Measurements from ENCODE around the gene ARTN.
A peak's percentile ranks its signal among the peaks of the same experiment; 100 is the strongest.

ARTN gene

DNA sequence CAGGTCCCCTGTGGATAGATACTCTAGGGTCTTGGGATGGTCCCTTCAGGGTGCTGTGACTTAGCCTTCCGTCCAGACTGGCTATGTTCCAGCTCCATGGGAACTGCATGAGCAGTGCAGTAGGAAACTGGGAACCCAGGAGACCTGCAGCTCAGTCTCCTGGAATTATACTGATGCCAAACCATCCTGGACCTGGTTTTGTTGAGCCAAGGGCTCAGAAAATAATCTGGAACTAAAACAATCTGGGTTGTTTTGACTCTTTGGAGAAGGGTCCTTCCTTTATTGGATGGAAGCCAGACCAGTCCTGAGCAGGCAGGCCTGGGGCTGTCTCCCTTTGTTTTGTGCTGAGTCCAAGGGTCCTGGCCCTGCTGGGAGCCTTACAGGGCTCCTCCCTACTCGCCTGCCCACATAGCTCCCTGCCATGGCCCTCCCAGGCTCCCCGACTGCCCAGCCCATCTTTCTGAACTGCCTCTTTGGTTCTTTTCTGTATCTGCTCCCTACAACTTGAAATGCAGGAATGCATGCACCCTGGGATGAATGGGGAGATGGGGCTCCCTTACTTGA, 14.4 kb downstream of the ARTN start:
- DNase-seq: no peak

DNA sequence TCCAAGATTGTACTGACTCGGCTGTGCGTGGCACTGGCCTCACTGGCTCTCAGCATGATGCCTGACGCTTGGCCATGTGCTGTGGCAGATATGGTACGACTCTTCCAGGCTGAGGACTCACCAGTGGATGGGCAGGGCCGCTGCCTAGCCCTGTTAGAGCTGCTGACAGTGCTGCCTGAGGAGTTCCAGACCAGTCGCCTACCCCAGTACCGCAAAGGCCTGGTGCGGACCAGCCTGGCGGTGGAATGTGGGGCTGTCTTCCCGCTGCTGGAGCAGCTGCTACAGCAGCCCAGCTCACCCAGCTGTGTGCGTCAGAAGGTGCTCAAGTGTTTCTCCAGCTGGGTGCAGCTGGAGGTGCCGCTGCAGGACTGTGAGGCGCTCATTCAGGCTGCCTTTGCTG, 16.1 kb downstream of the ARTN start:
- no peak for DNase-seq

- DNase-seq: no peak
Observed at GRCh38 chr1:43951021-43951985, 17.7 kb downstream of the ARTN start.

DNA sequence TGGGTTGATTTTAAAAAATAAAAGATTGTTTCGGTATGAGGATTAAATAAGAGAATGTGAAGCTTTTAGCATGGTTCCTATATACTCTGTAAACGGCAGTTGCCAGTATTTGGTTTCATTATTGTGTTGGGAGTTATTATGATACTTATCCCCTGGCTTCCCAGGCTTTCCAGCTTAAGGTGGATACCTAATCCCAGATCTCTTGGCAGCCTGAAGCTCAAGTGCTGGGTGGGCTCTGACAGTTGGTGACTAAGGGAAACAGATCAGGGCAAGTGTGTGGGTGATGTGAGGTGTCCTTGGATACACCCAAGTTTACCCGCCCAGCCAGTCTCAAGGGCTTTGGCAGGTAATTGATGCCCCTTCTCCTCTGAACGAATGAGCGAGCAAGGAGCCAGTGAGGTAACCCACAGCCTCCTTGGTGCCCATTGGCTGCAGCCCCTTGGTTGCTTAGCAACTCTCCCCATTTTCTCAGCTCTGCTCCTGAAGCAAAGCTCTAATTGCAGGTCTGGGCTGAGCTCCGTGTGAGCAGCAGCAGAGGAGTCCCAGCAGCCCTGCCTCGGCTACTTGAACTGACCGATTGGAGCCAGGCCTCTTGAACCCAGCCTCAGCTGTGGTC, 19.2 kb downstream of the ARTN start:
- no peak for DNase-seq

- DNase-seq: no peak
Observed at GRCh38 chr1:43953361-43953760, 19.8 kb downstream of the ARTN start.

DNA sequence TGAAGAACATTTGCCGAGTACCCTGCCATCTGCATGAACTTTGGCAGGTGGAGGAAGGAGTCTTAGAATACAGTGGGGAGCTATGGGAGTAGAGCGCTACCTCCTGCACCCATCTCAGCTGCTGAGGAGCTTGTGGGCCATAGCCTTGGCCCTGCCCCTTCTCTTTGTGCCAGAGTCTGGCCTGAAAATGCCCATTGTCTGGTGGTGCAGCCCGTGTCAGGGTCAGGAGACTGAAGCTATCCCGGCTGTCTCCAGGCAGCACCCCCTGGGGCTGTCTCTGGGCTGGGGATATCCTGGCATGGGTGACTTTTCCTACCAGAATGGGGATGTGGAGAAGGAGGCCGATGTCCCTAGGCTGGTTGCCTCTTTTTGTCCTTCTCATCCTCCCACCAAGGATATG, 20.4 kb downstream of the ARTN start:
- DNase-seq: no peak

DNA sequence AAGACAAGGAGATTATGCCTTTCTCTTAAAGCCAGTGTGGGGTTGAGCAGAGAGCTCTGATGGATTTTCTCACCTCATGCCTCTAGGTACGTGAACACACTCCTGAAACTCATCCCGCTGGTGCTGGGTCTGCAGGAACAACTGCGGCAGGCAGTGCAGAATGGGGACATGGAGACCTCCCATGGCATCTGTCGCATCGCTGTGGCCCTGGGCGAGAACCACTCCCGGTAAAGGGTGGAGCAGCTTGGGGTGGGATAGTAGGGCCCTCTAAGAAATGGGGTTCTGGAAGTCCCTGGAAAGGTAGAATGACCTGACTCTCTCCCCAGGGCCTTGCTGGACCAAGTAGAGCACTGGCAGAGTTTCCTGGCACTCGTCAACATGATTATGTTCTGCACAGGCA, 22.6 kb downstream of the ARTN start:
- DNase-seq: no peak

GRCh38 chr1:43957407-43958040, 23.9 kb downstream of the ARTN start:
- DNase-seq: no peak

GRCh38 chr1:43958351-43959255, 25.0 kb downstream of the ARTN start:
- no peak for DNase-seq

- DNase-seq: no peak
Observed at GRCh38 chr1:43960798-43961197, 27.2 kb downstream of the ARTN start.

DNA sequence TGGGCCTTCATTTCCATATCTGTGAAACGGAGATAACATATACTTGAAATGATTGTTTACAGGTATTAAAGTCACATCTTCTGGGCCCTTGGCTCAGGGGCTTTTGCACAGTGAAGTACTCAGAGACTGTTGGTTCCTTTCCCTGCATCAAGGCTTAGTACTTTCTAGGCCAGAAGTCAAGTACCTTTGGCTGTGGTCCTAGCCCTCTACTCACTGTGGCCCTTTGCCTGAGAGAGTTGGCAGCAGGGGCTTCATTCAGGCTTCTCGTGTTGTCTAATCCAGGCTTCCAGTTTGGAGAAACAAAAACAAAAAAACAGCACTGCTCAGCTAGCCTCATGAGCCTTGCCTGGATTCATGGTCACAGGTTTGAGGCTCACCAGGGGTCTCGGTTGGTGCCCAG, 28.1 kb downstream of the ARTN start:
- no peak for DNase-seq

DNA sequence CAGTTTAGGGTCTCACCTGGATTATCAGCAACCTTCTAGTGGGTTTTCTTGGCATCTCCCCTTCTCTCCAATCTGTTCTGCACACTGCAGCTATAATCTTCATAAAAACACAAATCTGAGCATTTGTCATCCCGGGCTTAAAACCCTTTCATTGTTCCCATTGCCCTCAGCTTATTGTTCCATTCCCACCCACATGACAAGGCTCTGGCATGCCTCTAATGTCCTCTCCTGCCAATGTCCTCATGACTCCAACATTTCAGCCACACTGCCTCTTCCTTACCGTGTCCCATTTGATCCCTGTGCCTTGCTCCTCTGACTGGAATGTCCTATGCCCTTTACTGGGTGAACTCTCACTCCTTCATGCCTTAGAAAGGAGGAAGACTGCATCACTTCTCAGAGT, 28.7 kb downstream of the ARTN start:
- DNase-seq: no peak

- DNase-seq: no peak
Observed at GRCh38 chr1:43963006-43963405, 29.4 kb downstream of the ARTN start.

DNA sequence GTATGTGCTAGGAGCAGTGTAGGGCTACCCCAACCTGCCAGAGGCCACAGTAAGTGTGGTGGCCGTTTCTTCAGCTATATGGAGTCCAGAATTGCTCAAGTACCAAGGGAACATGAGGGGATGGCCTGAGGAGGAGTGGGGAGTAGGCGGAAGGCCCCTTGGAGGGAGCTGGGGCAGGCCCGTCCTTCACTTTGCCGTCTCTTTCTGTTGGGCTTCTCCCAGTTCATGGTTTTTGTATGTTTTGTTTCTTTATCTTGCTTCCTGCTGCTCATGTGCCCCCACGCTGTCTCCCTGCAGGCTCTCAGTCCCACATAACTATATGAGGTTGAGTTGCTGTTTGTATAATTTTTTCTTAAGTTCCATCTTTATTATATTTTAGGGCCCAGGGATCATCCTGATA, 30.3 kb downstream of the ARTN start:
- no peak for DNase-seq

DNA sequence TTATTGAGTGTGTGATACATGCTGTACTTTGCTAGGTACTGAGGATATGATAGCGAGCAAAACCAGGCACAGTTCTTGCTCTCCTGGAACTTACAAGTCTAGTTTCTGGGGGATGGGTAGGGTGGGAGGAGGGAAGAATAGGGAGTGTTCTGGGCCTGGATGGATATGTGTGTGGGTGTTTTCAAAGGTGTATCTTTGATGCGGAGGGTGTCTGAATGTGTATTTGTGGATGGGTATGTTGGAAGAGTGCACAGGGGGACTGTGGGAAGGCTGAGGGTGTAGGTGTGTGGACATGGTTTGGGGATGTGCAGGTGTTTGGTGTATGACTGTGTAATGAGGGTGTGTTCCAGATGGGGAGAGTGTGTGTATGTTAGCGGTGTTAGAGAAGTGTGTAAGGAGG, 31.7 kb downstream of the ARTN start:
- no peak for DNase-seq

DNA sequence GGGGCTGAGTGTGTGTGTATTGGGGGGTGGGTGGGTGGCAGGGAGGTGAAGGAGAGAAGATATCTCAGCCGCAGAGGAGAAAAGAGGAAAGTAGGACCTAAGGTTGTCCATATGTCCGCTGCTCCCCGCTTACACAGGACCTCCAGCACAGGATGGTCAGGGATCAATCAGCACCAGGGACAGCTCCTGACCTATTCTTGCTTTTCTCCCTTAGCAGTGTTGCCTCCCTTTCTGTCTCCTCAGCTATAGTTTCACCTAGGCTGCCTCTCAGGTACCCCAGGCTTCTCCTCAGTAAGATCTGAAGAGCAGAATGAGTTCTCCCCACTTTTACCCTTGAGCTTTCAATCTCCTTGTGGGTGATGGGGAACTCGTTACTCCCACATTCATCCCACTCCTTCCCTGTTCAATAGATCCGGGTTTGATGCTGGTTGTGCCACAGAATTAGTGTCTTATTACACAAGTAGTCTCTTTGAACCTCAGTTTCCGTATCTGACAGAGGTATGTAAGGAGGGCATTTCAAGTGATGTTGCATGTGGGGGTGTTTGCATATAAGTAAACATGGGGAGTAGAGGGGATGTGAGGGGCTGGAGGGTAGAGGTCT, 34.8 kb downstream of the ARTN start:
- no peak for DNase-seq

DNA sequence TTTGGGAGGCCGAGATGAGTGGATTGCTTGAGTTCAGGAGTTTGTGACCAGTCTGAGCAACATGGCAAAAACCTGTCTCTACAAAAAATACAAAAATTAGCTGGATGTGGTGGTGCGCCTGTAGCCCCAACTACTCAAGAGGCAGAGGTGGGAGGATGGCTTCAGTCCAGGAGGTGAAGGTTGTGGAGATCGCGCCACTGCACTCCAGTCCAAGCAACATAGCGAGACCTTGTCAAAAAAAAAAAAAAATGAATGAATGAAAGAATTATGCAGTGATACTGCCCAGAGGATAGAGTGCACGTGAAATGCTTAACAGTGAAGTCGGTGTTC, 35.8 kb downstream of the ARTN start:
- no peak for DNase-seq

DNA sequence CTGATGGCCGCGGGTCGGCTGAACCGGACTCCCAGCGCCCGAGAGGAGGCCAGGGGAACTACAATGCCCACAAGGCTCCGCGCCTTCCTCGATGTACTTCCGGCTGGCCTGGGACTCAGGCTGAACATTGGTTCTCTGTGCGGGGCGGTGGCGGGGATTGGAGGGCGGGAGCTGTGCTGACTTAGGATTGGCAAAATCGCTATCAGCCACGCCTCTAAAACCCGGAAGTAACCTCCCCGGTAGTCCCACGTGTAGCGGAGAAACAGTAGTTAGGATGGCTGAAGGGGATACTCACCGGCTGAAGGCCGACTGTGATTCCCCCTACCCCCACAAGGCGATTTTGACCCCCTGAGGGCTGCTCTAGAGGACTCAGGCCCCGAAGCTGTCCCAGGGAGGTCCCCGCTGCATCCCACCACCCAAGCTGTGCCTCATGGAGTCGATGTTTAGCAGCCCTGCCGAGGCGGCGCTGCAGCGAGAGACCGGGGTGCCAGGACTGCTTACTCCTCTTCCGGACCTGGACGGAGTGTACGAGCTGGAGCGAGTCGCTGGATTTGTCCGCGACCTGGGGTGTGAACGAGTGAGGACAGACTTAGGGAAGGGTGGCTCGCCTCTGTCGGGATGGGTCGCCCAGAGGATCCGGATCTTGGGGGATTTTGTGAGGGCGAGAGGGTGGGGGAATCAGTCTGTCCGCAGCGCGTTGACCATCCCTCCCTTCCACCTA, 36.3 kb downstream of the ARTN start, which contains the start of gene DPH2:
Gene DPH2 (plus strand): TSS at position 265 of the 721 bp plus-strand sequence. CDS start 166 bp downstream, at position 431.
- peak; percentile 98 for DNase-seq

- no peak for DNase-seq
Observed at GRCh38 chr1:43970502-43970901, 36.9 kb downstream of the ARTN start.

GRCh38 chr1:43970911-43971310, 37.3 kb downstream of the ARTN start:
- DNase-seq: no peak

- DNase-seq: no peak
Observed at GRCh38 chr1:43971336-43971980, 37.9 kb downstream of the ARTN start.

Data from NCI-H345 (cell line).